Fibroblast of the conjunctiva (primary cell): ENCODE data around the gene KCNJ1.

Experiments used
- DNase-seq: peaks from one replicate; pipeline ENCODE4 v3.0.0-alpha.2; 2010; ENCODE audit warnings: low read depth

Gene KCNJ1

DNA sequence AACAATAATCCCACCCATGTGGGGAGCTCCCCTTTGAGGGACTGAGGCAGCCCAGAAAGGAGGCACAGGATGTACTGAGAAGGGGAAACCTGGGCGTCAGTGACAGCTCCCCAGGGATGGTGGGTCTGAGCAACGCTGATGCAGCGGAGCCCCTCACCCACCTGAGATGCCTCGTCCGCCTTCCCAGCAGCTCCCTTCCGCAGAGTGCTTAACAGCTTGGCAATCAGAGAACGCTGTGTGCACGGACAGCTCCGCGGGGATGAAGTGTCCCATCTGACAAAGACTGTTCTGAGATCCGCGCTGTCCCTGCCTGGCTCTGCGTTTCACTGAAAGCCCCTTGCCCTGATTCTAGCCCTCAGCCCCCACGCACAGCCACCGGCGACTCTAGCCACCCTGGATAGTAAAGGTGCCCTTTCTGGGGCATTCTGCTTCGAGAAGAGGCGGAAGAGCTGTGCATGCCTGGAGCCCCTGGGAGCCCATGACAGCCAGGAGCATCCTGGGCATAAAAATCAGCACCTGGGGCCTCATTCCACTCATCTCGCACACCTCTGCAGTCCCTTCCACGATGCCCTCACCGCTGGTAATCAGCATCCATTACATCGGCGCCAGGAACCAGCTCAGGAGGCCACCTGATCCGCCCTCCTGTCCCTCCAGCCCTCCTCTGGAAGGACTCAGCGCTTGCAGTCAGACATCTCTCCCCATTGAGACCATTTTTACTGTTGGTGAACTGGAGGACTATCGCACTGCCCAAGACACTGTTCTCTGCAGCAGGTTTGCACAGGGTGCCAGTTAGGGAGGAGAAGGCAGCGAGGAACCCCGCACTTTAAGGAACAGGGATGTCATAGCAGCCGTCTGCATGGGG is 34.8 kb upstream of the KCNJ1 start:
- DNase-seq: no peak

DNA sequence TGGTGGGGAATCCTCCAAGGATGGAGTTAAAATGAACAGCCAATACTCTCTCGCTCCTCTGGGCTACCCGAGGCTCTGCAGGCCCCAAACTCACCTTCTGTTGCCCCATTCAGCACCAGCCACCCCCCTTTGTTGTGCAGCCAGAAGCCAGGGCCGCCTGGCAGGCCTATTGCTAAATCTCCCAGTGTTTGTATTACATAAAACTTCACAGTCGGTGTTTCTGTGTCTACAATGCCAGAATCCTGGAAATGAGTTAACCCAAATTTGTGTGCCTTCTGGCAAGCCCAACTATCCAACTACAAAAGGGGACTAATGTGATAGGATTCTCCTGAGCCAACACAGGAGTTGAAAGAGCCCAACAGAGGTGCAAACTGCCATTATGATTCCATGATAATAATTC is 33.4 kb upstream of the KCNJ1 start:
- no peak for DNase-seq

DNA sequence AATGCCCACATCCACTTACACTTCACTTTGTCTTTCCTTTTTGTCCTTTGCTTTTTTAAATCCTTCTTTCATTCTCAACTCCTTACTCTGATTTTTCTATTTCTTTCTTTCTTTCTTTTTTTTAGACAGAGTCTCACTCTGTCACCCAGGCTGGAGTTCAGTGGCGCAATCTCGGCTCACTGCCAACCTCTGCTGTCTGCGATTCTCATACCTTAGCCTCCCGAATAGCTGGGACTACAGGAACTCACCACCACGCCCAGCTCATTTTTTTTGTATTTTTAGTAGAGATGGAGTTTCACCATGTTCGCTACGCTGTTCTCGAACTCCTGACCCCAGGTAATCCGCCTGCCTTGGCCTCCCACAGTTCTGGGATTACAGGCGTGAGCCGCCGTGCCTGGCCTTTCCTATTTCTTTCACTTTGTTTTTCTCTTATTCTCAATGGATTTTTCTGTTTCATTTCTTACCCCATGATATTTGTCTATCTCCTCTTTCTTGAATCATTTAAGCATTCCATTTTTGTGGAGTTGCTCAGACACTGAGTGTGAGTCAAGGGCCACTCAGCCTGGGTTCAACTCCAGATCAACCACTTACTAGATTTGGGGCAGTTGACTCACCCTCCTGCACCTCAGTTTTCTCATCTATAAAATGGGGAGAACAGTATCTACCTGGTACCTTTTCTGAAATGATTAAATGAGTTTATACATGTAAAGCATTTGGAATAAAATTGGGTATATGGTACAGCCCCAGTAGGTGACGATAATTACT is 31.7 kb upstream of the KCNJ1 start:
- DNase-seq: no peak

DNA sequence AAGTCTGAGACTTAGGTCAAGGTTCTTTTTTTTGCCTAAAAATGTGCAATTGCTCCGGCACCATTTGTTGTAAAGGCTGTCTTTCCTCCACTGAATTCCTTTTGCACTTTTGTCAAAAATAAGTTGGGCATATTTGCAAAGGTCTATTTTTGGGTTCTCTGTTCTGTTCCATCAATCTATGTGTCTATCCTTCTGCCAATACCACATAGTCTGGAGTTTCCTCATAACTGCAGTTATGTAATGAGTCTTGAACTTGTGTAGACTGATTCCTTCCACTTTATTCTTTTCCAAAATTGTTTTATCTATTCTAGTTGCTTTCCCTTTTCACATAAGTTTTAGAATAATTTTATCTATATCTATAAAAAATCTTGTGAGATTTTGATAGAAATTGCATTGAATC is 30.7 kb upstream of the KCNJ1 start:
- no peak for DNase-seq

DNA sequence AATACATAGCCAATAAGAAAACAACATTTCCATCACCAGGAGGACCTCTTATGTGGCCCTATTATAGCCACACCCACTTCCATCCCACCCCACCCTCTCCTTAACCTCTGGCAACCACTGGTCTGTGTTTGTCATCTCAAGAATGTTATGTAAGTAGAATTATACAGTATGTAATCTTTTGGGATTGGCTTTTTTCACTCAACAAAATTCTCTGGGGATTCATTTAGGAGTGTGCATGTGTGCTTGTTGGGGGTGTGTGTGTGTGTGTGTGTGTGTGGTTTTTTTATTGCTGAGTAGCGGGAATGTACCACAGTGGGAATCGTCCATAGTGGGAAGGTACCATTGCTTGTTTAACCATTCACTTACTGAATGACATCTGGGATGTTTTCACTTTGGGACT is 29.3 kb upstream of the KCNJ1 start:
- DNase-seq: no peak

DNA sequence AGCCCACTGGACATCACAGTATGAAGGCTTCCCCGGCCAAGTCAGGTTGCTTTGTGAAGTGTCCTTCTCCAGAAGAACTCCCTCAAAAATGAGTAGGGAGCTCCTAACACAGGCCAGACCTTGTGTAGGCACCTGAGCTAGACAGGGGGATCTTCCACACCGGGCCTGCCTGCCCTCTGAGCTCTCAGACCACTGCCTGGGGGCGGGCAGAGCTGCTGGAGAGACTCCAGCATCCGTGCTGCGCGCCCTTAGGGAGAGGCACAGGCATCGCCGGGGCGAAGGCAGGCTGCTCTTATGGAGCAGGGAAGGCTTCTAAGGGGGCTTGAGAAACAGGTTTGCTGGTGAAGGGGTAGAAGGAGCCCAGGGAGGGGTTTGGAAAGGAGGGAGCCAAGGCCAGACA is 28.4 kb upstream of the KCNJ1 start:
- no peak for DNase-seq

DNA sequence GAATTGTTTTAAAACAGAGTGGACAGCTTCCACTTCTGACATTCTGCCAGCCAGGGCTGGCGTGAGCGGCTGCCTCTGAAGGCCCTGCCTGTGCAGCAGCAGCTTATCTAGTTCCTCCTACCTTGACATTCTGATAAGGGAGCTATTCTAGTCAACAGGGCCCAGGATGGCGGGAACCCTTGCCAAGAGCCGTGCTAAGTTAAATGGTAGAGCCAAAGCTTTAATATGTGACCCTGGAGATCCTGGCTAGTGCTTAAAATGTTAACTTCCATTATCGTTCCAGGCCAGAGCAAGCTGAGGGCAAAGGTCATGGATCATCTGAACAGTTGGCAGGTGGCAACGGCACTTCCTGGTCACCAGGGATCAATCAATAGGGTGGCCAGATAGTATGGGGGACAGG is 27.6 kb upstream of the KCNJ1 start:
- DNase-seq: no peak

DNA sequence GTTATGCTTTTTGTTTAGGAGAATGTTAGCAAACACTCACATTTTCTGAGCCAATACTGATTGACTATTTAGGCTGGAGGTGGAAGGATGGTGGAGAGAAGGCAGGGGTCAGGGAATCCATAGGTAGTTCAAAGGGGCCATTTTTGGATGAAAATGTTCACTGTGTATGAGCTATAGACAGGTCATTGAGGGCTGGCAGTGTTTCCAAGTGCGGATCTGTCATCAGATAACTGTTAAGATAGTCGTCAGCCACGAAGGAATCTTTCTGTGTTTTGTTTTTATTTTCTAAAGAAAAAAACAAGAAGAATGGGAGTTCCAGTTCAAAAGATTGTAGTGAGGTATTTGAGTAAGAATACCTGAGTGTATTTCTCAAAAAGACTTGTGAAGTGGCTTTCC is 27.2 kb upstream of the KCNJ1 start:
- DNase-seq: no peak

DNA sequence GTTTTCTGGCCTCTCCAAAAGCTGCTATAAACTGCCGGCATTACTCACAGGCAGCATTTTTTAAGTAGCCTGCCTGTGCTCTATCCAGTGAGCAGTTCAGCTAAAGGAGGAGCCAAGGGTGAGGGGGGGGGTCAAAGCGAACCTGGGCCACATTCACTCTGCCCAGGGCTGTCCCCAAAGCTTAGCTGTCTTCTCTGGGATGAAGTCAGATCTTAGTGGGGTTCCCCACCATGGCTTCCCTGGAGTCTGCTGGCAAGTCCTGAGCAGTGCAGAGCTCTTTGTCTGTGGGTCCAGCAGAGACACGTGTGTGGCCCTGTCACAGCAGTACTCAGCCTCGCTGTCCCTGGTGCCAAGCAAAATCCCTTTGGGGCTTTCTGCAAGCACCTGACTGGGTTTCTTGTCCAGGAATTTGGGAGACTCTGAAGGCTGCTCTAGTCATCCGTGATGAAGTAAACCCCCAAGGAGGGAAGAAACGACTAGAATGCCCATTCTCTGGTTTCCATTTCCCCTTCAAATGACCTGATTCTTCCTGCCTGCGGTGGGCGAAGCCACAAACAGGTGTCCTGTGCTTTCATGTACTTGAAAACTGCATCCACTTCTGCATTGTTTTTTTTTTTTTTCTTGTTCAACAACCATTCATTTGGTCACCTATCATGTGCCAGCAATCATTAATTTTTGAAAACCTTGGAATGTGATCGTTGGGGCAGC is 26.6 kb upstream of the KCNJ1 start:
- no peak for DNase-seq

DNA sequence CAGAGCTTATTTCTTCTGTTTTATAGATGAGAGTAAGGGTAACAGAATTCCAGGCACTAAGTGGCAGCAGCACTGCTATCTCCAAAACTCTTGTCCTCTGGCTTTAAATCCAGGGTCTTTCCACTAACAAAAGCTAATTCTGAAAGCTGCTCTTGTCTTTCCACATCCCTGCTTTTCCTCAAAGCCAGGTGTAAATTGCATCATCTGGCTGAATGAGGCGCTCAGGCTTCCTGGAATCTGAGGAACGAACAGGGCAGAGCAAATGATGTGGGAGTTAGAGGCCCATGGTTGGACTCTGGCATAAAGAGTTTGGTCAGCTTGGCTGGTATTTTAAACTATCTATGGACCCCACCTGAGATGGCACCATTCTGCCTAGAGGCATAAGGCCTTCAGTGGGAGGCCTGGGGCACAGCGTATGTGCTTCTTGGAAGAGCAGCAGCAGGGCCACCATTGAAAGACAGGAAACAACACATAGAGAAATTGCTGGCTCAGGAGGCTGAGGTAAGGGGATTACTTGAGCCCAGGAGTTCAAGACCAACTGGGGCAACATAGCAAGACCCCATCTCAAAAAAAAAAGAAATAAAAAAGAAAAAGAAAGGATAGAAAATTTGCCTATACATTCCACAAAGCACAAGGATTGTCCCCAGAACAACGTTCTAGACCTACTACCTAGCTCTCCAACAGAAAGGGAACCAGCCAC is 25.9 kb upstream of the KCNJ1 start:
- no peak for DNase-seq

DNA sequence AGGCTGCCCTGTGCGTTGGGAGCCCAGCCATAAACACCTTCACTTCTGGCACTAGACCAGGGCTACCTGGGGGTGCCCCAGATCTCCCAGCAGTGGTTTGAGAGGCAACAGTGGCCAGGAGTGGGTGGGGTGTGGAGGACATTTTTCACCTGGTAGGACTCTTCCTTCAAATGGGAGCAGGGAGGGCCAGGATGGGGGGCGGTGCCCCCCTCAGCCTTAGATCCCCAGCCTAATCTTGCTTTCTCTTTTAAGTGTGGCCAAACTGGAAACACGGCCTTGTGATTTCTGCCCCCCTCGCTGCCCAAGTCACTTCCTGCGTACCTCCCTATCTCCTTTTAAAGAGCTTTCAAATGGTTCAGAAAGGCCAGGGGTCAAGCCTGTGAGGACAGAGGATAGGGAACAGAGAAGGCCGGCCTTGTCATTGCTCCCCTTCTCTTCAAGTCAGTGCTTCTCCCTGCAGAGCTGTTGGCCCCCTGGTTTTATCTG is 24.9 kb upstream of the KCNJ1 start:
- DNase-seq: no peak

DNA sequence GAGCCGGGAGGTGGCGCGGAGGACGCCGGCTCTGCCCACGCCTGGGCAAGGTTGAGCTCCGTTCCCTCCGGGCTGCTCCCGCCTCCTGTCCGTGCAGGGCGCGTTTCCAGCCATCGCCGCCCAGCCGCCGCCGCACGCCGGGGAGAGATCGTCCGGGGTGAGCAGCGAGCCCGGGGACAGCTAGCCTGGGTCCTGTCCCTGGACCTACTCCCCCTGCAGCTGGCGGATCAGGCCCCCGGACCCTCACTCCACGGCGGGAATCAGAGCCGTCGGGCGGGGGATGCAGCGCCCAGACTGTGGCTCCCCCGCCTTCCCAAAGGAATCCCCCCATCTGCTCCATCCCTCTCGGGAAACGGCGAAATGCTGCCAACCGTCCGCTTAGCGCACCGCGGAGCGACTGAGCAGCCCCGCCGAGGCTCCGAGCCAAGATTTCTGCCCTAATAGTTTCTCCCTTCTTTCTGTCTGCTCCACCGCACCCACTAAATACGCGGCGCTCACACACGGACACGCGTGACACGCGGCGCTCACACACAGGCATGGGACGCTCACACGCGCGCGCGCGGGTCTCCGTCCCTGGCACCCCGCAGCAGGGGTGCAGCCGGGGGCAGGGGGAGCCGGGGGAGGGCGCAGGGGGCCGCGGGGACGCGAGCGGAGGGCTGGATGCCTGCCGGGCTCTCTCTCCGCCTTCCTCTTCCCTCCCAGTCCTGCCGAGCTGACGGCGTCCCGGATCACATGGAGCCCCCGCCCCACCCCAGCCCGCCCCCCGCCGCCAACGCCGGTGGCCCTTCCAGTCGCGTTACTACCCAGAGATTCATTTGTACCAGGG is 23.7 kb upstream of the KCNJ1 start, which contains the start of gene KCNJ5:
Gene KCNJ5, plus strand, starts transcription at position 814 of the 826 bp plus-strand sequence. CDS start 19,918 bp downstream, outside the sequence.
- no peak for DNase-seq

DNA sequence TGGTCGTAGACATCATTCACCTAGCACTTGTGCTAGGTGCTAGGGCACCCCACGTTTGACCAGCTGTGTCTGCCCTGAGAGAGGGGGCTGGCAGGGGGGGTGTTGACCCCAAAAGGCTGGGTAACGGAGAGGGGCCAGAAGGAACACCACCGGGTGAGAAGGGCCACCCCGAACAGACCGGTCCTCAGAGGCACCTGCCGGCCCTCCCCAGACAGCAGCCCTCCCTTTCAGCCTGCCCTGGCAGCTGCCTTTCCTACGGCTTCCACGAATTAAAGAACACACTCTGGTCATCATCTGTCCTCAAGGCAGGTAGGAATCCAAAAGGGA is 23.1 kb upstream of the KCNJ1 start:
- no peak for DNase-seq

DNA sequence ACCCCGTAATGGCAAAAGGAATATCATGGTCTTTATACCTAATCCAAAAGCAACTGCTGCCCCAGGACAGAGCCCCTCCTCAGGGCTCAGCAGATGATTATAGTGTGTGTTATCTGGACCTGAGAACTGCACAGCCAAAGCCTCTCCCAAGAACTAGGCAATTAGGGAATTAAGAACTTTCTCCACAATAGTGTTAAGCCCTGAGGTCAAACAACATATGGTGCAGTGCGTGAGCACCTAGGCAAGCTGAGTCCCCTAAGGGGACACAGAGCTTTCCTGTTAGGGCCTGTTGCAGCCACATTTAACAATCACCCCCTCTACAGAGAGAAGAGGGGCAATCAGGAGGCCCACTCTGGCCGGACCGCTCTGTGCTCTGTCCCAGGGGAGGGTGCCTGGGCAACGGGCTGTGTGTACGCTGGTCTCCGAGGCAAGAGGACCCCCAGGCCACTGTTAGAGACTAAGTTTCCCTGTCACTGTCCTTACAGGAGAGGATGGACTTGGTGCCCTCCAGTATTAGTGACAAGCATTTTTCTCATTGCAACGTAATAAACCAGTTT is 22.6 kb upstream of the KCNJ1 start:
- DNase-seq: no peak

DNA sequence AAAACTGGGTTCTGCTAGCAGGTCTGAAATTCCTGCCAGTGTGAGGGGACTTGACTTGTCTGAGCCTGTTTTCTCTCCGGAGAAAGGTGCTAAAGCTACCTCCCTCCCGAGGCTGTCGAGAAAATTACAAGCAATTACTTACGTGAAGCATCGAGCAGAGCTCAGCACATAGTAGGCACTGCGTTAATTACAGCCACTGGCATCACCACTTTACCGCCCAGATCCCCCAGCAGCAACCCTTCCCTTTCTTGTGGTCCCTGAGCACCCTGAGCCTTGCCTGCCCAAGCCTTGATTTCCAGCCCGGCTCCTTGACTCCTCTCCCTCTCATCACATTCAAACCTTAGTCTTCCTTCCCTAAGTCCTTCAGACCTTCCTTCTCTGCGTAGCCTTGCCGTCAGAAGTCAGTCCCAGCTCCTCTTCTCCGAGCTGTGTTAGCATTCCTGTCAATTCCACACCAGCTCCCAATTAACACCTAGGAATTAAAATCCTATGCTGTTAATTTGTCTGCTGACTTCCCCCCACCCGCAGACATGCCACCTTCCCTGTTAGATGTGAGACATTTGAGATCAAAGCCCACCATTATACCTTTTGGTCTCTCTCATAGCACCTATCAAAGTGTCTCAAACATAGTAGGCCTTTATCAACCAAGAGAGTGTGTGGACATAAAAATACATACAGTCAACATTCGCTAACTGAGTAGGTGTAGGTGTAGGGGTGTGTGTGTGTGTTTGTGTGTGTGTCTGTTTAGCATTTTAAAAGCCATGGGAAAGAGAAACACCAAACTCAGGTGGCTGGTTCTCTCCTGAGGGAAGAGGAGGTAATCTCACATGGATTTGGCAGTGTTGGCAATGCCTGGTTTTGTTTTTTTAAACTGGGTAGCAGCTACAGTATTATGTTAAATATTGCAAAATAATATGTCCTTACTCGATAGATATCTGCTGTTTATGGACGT is 21.2 kb upstream of the KCNJ1 start:
- no peak for DNase-seq

DNA sequence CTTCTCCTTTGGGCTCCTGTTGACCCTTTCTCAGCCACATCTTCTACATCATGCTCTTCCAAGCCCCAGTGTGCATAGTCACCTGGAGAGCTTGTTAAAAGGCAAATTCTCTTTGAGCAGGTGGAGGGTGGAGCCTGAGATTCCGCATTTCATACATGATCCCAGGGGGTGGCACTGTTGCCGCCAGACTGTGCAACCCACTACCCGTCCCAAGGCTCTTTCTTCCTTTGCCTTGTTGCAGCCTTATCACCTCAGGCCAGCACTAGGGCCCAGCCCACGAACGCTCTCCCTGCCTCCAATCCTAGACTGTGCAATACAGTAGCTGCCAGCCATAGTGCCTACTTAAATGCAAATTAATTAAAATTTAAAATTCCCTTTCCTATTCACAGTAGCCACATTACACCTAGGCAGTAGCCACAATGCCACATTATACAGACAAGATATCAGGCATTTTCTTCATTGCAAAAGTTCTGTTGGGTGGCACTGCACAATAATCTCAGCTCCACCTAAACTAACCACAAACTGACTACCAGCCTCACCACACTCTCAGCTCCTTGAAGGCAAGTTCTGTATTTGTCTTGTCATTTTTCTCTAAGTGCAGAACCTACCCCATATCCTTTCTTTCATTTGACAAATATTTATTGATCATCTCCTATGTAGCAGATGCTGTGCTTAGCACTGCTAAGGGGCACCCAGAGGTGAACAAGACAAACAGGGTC is 19.5 kb upstream of the KCNJ1 start:
- DNase-seq: no peak

DNA sequence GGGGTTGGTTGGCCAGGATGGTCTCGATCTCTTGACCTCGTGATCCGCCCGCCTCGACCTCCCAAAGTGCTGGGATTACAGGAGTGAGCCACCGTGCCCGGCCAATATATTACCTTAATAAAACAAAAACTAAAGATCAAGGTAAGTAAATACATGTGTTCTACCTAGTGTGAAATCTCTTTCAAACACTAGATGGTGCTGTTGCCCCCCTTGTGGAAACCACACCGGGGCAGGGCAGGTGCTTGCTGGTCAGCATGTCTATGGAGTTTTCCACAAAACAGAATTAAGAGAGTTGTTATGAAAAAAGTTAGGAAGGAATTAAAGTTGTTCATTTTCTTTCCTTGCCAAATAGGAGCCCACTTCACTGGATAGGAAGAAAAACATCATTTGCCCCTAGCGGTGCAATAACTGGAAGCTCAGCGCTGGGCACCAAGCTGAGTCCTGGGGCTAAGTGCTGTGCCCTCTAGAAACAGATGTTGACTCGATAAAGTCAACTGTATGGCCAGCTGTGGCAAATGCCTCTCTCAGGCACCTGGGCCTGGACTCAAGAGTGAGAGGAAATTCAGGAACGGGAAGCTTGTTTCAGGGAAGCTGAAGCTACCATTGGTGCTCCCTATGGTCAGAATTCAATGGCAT is 17.7 kb upstream of the KCNJ1 start:
- DNase-seq: peak; percentile 38

DNA sequence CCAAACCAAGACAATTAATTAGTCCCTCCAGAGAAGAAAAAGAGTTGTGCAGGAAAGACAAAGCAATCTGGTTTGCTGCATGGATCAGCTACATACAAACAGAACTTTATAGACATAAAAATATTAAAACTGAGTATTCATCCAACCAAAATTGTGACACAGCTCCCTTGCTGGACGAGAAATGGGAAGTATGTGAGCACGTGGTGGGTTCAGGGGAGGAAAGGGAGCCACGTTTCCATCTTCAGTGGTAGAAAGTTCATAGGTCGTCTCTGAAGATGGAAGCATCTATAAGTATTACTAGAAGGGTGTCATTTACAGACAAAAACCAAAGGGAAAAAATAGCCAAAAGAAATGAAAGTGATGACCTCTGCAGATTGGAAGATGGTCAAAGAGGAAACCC is 17.0 kb upstream of the KCNJ1 start:
- no peak for DNase-seq

DNA sequence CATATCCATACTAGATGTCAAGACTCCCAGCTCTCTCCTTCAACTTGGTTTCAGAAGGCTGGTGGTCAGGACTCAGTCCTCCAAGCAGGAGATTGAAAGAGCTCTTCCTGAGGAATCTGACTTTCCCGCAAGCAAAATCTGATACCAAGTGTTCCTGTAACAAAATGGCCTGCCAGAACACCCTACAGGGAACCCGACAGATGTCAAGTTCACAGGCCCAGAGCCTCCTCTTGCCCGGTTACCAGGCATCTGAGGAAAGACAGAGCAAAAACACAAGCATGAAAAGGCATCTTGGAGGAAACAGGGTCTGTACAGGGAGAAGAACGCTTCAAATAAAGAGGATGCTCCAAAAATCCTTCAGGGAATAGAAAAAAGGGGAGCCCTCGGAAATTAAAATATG is 15.4 kb upstream of the KCNJ1 start:
- DNase-seq: no peak
